ENCODE data around the gene USF3.

USF3 gene

DNA sequence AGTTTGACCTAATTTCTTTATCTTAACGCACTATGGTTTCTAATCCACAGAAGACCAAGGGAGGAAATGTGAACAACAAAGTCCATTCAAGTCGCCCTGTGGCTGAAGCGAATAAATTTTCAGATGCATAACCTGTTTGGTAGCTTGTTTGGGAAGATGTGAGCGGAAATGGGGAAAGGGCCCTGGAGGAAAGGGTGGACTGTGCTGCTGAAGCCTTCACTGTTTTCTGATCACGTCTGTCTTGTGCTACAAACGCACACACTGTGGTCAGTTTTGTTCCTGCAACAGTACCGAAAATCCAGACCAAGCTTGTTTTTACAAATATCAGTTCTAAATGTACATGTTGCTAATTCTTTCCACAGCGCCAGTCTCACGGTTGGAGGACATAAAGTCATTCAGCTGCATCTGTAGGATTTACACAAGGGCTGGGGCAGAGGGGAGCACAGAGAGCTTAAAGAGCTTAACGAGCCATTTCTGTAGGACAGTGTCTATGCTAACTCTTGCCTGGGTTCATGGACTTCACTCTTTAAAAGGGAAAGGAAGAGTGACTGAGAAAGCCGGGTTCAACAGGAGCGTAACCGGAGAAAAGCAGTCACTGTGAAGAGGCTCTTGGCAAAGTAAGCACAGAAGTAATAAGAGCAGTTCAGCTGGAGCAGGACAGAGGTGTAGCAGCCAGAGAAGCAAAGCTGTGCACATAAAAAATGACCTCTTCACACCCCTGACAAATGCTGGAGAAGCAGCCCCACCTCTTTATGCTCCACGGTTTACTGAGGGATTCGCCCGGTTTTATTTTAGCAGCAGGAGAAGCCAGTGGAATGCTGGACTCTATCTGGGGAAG, 66.6 kb downstream of the USF3 start:
- TF ChIP-seq CTCF (IDR thresholded peaks at IDR 0.05; ENCODE audit: control extremely low read depth, extremely low read depth, low read depth, missing control alignments): no peak
- CTCF ChIA-PET: interaction anchor here (1.0 to 1.9 kb wide), 6 partner anchors 10 to 595 kb away, joined by 3 to 9 read pairs (median 5); no protein-coding TSS in a partner anchor
- DNase-seq (ENCODE audit: extremely low spot score): no peak
- POLR2A ChIA-PET: interaction anchor here (0.6 kb wide), 1 partner anchor 74 kb away, joined by 7 read pairs; no protein-coding TSS in a partner anchor

DNA sequence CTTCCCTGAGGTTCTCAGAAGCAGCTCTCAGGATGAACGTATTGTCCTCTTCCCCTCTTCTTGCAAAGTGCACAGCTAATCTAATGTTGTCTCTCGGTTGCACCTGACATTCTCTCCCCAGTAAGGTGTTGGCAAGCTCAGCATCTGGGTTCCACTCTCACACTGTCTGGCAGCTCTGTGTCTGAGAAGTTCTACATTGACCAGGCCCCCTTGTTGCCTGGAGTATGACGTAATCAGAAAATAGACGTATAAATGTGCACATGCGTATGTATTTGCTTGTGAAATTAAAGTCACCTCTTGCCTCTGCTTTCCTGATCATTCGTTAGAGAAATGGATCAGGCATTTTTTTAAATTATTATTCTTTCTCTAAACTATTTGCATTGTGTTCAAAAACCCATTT, 67.7 kb downstream of the USF3 start:
- CTCF ChIA-PET: interaction anchor here (1.0 to 1.9 kb wide), 6 partner anchors 14 to 594 kb away, joined by 3 to 5 read pairs (median 4); no protein-coding TSS in a partner anchor
- POLR2A ChIA-PET: no interaction called here
- TF ChIP-seq CTCF (IDR thresholded peaks at IDR 0.05; ENCODE audit: control extremely low read depth, extremely low read depth, low read depth, missing control alignments): no peak
- no peak for DNase-seq (ENCODE audit: extremely low spot score)

- no peak for TF ChIP-seq CTCF (IDR thresholded peaks at IDR 0.05; ENCODE audit: control extremely low read depth, extremely low read depth, low read depth, missing control alignments)
- CTCF ChIA-PET: interaction anchor here (1.0 to 1.9 kb wide), 5 partner anchors 14 to 428 kb away, joined by 3 to 4 read pairs (median 3); partner anchors contain the start of gene CCDC191
- POLR2A ChIA-PET: no interaction called here
- no peak for DNase-seq (ENCODE audit: extremely low spot score)
Measured at GRCh38 chr3:113628316-113628715, 68.1 kb downstream of the USF3 start.

DNA sequence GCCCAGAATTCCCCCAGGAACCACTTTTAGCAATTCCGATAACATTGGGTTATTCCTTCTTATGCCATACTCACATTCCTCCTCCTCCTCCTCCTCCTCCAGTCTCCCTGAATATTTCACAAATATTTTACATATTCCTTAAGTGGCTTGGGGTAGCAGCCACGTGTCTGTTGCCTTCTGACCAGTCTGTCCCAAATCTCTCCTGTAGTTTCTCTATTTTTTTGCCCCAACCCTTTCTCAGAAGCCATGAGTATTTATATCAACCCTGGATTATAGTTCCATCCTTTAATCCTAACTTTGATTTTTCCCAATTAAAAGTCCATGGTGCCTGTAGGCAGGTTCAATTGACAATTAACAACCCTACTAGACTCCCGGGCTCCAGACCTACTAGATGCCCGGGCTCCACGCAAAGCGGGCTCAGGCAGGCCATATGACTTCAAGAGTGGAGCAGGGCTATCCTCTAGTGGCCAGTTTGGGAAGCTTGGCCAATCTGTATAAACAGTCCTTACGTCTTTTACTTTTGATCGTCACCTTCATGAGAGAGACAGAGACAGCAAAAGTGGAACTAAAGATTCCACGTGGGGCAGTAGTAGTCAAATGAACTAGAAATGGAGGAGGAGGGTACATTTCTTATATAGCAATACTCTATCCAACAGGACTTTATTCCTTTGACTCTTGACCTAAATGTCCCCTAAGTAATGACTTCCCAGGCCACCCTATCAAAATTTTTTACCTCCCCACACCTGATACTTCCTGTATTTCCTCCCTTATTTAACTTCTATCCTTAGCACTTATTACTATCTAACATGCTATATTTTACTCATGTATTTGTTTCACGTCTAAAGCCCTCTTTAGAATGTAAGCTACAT, 69.7 kb downstream of the USF3 start:
- peak; percentile 49 for DNase-seq (ENCODE audit: extremely low spot score)
- CTCF ChIA-PET: interaction anchor here (1.3 kb wide), 1 partner anchor 429 kb away, joined by 3 read pairs; the partner anchor contains the start of gene CCDC191

DNA sequence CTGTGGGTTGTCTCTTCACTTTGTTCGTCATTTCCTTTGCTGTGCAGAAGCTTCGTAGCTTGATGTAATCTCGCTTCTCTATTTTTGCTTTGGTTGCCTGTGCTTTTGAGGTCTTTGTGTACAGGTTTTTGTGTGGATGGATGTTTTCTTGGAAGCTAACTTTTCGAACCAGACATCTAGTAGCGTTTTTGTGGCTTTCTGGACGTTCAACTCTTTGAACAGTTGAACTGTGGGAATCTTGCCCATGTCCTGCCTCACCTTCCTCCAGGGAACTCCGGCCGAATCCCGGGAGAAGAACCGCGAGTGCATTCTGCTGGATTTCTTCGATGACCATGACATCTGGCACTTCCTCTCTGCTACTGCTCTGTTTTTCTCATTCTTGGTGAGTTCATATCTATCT, 70.6 kb downstream of the USF3 start:
- CTCF ChIA-PET: interaction anchor here (0.9 to 1.3 kb wide), 3 partner anchors 9 to 130 kb away, joined by 3 to 4 read pairs (median 4); no protein-coding TSS in a partner anchor
- no peak for TF ChIP-seq CTCF (IDR thresholded peaks at IDR 0.05; ENCODE audit: control extremely low read depth, extremely low read depth, low read depth, missing control alignments)

More for the DNA sequence above, 69.7 kb downstream of the USF3 start:
- POLR2A ChIA-PET: interaction anchor here (0.6 kb wide), 1 partner anchor 129 kb away, joined by 3 read pairs; no protein-coding TSS in a partner anchor
- peak; percentile 54 for TF ChIP-seq CTCF (IDR thresholded peaks at IDR 0.05; ENCODE audit: control extremely low read depth, extremely low read depth, low read depth, missing control alignments)

GRCh38 chr3:113623811-113624210, 72.6 kb downstream of the USF3 start:
- no peak for DNase-seq (ENCODE audit: extremely low spot score)
- TF ChIP-seq CTCF (IDR thresholded peaks at IDR 0.05; ENCODE audit: control extremely low read depth, extremely low read depth, low read depth, missing control alignments): no peak
- ChIA-PET POLR2A (no interaction called here), CTCF (no interaction called here)

More for the DNA sequence above, 70.6 kb downstream of the USF3 start:
- POLR2A ChIA-PET: no interaction called here
- no peak for DNase-seq (ENCODE audit: extremely low spot score)

Measured in GM10248 (cell line).